K562 (cell line): ENCODE data around the gene PRKCB. TPM values are rescaled to one million over a fixed set of nuclear protein-coding genes. Genes with fewer than 3 reads are reported as not detected.

Source experiments
- DIDO1 ChIP-seq: fragments of 450-650 bp; IDR thresholded peaks from 2 replicates; pipeline ENCODE4 v1.6.1; 2016; ENCODE audit warnings: low read depth, missing biosample characterization, missing genetic modification characterization
- HSF4 ChIP-seq: fragments of 250-450 bp; sonication (Bioruptor Pico); IDR thresholded peaks from 2 replicates; pipeline ENCODE4 v2.1.2; 2022; ENCODE audit warnings: mild to moderate bottlenecking, moderate library complexity, borderline replicate concordance
- ID3 ChIP-seq, 2 experiments: fragments of 250-450 bp in 1 of 2; fragments of 450-650 bp in 1 of 2; sonication (Bioruptor Pico) in 1 of 2; IDR thresholded peaks; 2 replicates each; pipeline versions ENCODE4 v1.6.1 to v1.8.0; 2016 to 2021; ENCODE audit warnings: mild to moderate bottlenecking in 2 of 2, moderate library complexity in 2 of 2, missing compliant biosample characterization in 1 of 2, missing genetic modification characterization in 1 of 2
- IFI16 ChIP-seq: fragments of 250-450 bp; sonication (Bioruptor Pico); IDR thresholded peaks from 2 replicates; pipeline ENCODE4 v2.1.2; 2022; ENCODE audit warnings: mild to moderate bottlenecking, inconsistent platforms
- MAZ ChIP-seq, 2 experiments: fragments of 450-650 bp in 1 of 2; sonication (generic) in 1 of 2; formaldehyde crosslinking; IDR thresholded peaks in 1 of 2; conservative IDR thresholded peaks in 1 of 2; 2 replicates each; pipeline versions ENCODE4 v1.4.0 to v1.5.0; 2020; ENCODE audit warnings: mild to moderate bottlenecking in 1 of 2, missing genetic modification reagents in 1 of 2
- NR2C1 ChIP-seq, 2 experiments: fragments of 450-650 bp; IDR thresholded peaks; 2 replicates each; pipeline ENCODE4 v1.6.1; 2017; ENCODE audit warnings: mild to moderate bottlenecking in 2 of 2, antibody characterized with exemption in 1 of 2, inconsistent platforms in 1 of 2, missing compliant biosample characterization in 1 of 2, missing genetic modification characterization in 1 of 2
- PBX2 ChIP-seq, 2 experiments: IDR thresholded peaks in 1 of 2; conservative IDR thresholded peaks in 1 of 2; 2 replicates each; pipeline ENCODE4 v1.6.1; 2016; ENCODE audit warnings: low read depth in 2 of 2, mild to moderate bottlenecking in 1 of 2, missing compliant biosample characterization in 1 of 2, missing genetic modification characterization in 1 of 2, moderate library complexity in 1 of 2
- PTTG1 ChIP-seq: fragments of 450-650 bp; IDR thresholded peaks from 2 replicates; pipeline ENCODE4 v1.6.1; 2016; ENCODE audit warnings: low read depth, mild to moderate bottlenecking, missing genetic modification characterization, missing compliant biosample characterization
- RHOXF2B ChIP-seq: fragments of 250-450 bp; sonication (Bioruptor Pico); conservative IDR thresholded peaks from 2 replicates; pipeline ENCODE4 v1.5.1; 2021
- RNF219 ChIP-seq: fragments of 250-450 bp; sonication (Bioruptor Pico); IDR thresholded peaks from 2 replicates; pipeline ENCODE4 v1.5.0; 2022; ENCODE audit warnings: mild to moderate bottlenecking
- SMAD3 ChIP-seq: fragments of 450-650 bp; formaldehyde crosslinking; conservative IDR thresholded peaks from 2 replicates; pipeline ENCODE4 v1.4.0; 2020; ENCODE audit warnings: mild to moderate bottlenecking
- SREBF1 ChIP-seq: fragments of 150-350 bp; IDR thresholded peaks from 2 replicates; pipeline ENCODE4 v1.6.1; 2014; ENCODE audit warnings: antibody characterized with exemption, low read depth, low read length, borderline replicate concordance
- TCFL5 ChIP-seq: fragments of 250-450 bp; sonication (Bioruptor Pico); conservative IDR thresholded peaks from 2 replicates; pipeline ENCODE4 v1.6.1; 2021; ENCODE audit warnings: mild to moderate bottlenecking, moderate library complexity, matching md5 sums
- ZBTB11 ChIP-seq, 3 experiments: fragments of 200-800 bp in 1 of 3; fragments of 250-450 bp in 1 of 3; fragments of 450-650 bp in 1 of 3; sonication (Bioruptor Pico) in 1 of 3; sonication (Bioruptor generic) in 1 of 3; formaldehyde crosslinking in 1 of 3; IDR thresholded peaks; 2 replicates each; pipeline versions ENCODE4 v1.6.1 to v1.8.0; 2016 to 2022; ENCODE audit warnings: mild to moderate bottlenecking in 2 of 3, missing genetic modification characterization in 2 of 3, missing compliant biosample characterization in 1 of 3, moderate library complexity in 1 of 3
- ZNF347 ChIP-seq: fragments of 450-650 bp; formaldehyde crosslinking; IDR thresholded peaks from 2 replicates; pipeline ENCODE4 v1.4.0; 2020; ENCODE audit warnings: low read depth, mild to moderate bottlenecking, moderate library complexity
- ZNF354B ChIP-seq: fragments of 250-450 bp; sonication (Bioruptor Pico); IDR thresholded peaks from 2 replicates; pipeline ENCODE4 v1.4.0; 2020
- polyA plus RNA-seq, 8 experiments: library from polyadenylated mRNA; depleted of rRNA in 4 of 8; stranded (reverse) in 5 of 8; unstranded in 3 of 8; fragments of >200 nt; fragmentation: Nextera tagmentation in 2 of 8; fragmentation: Illumina TruSeq in 1 of 8; extraction: Ambion mirVana in 2 of 8; extraction: Trizol in 1 of 8; gene quantifications; 2 replicates each; pipeline versions ENCODE4 v1.2.1 to v1.2.3, GENCODE V29; 2011 to 2014; ENCODE audit warnings: inconsistent platforms in 1 of 8, missing spikeins in 1 of 8
- total RNA-seq, 7 experiments: library from RNA; depleted of rRNA in 6 of 7; stranded (reverse); fragments of >200 nt in 6 of 7; fragmentation: Illumina TruSeq in 2 of 7; extraction: Trizol in 2 of 7; gene quantifications; 2 replicates each; pipeline versions ENCODE4 v1.2.1 to v1.2.3, GENCODE V29; 2011 to 2021; ENCODE audit warnings: low replicate concordance in 1 of 7

PRKCB gene
- total and polyA plus RNA-seq, 9 of the 15 experiments (the other 6 are each of a cell fraction or from before 2014, with no cell fraction given), result 49.9 to 276 (median 148) TPM

GRCh38 chr16:23862556-23862955 is 26.8 kb downstream of the PRKCB start (continued):
- TF ChIP-seq ZBTB11 (CRISPR knock-in tag; IDR thresholded peaks at IDR 0.05) (peak in 1 of 3 experiments; percentile 43; a peak in 1 of 6 replicates), TCFL5 (CRISPR knock-in tag) (peak; percentile 76), NR2C1 (IDR thresholded peaks at IDR 0.05) (no peak), NR2C1 (tag; IDR thresholded peaks at IDR 0.05) (peak; percentile 81), SREBF1 (no peak), ZNF347 (CRISPR knock-in tag) (no peak), HSF4 (CRISPR knock-in tag) (peak; percentile 88; the same call in 1 of the 2 replicates), ID3 (CRISPR knock-in tag; IDR thresholded peaks at IDR 0.05) (peak; percentile 64; the same call in 1 of the 2 replicates), ID3 (tag; IDR thresholded peaks at IDR 0.05) (peak; percentile 91), PBX2 (CRISPR knock-in tag; IDR thresholded peaks at IDR 0.05; ENCODE audit: low read depth) (no peak), PBX2 (tag; conservative IDR thresholded peaks at IDR 0.05; ENCODE audit: low read depth) (peak; percentile 38; the same call in 1 of the 2 replicates), RHOXF2B (CRISPR knock-in tag) (peak; percentile 80; the same call in 1 of the 2 replicates), RNF219 (CRISPR knock-in tag) (0 out of 2 replicates have a peak, but pooled peaks have one; percentile 38), SMAD3 (CRISPR knock-in tag) (peak; percentile 91; the same call in 1 of the 2 replicates), PTTG1 (peak; percentile 94), ZNF354B (CRISPR knock-in tag) (peak; percentile 81), DIDO1 (tag) (0 out of 2 replicates have a peak, but pooled peaks have one; percentile 42), IFI16 (CRISPR knock-in tag) (0 out of 2 replicates have a peak, but pooled peaks have one; percentile 67), MAZ (CRISPR knock-in tag; conservative IDR thresholded peaks at IDR 0.05 in 1 of 2, IDR thresholded peaks at IDR 0.05 in 1 of 2) (peak in 1 of 2 experiments; percentile 33; a peak in 1 of 4 replicates)
